Activated CD8-positive, alpha-beta memory T cell treated with anti-CD3 and anti-CD28 coated beads for 24 hours (primary cell): ENCODE results near the gene LKAAEAR1.

ENCODE experiments used
- DNase-seq: peaks from one replicate; pipeline ENCODE4 v3.0.0-alpha.2; 2020

LKAAEAR1 gene

DNA sequence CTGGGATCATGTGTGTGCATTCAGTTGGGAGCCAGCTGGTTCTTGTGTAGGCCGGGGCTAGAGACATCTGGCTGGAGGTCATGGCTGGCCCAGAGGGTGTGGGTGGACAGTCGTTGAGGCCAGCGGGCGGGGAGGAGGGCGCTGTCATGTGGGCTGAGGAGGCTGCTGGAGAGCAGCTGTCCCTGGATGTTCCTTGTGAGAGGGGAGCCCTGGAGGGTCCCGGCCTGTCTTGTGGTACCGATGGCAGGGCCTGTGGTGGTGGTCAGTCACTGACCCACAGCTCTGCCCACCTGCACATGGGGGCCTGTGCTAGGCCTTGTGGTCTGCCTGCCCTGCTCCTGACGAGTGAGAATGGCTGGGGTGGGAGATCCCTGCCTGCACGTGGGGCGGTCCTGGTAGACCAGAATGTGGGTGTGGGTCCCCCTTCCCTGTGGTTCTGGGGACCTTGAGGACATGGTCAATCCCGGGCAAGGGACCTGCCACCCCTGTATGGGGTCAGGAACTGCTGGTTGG is 50.2 kb downstream of the LKAAEAR1 start:
- DNase-seq, result no peak
